OCI-LY7 (cell line): ENCODE measurements around the gene STAMBP. TPM values are rescaled to one million over a fixed set of nuclear protein-coding genes. Genes with fewer than 3 reads are reported as not detected.

Source experiments
- Bru-seq: library from RNA; stranded (reverse); fragments of 400-500 nt; gene quantifications from one replicate; lab custom pipeline; 2021; lab: Mats Ljungman, UMichigan
- BruChase-seq, 2 experiments: library from RNA; stranded (reverse); fragments of 400-500 nt; gene quantifications; one replicate each; lab custom pipeline; 2021; lab: Mats Ljungman, UMichigan
- BruUV-seq: library from RNA; stranded (reverse); fragments of 400-500 nt; replicated peaks from 2 replicates; lab custom pipeline; 2021; lab: Mats Ljungman, UMichigan
- CTCF ChIA-PET: fragments of 300-600 bp; sonication (Branson Sonifier 250); formaldehyde crosslinking; loops from one replicate; lab custom pipeline; 2022; ENCODE audit warnings: antibody characterized with exemption; ENCODE audit not compliant: unreplicated experiment; lab: Charles Lee
- POLR2A ChIA-PET: fragments of 300-600 bp; sonication (Branson Sonifier 250); formaldehyde crosslinking; loops from one replicate; lab custom pipeline; 2022; ENCODE audit warnings: antibody characterized with exemption; lab: Charles Lee
- DNase-seq: peaks from one replicate; pipeline ENCODE4 v3.0.0-alpha.2; 2015; ENCODE audit warnings: low spot score
- H2AFZ ChIP-seq: fragments of 200-600 bp; sonication (generic), shearing (Covaris generic); 2 replicates; pipeline ENCODE4 v1.6.1; 2014; ENCODE audit warnings: mild to moderate bottlenecking, antibody characterized with exemption, low read length, moderate library complexity
- H3K27ac ChIP-seq: fragments of 200-600 bp; sonication (generic); 2 replicates; pipeline ENCODE4 v1.5.1; 2014; ENCODE audit warnings: mixed run types, low read depth, mild to moderate bottlenecking, moderate library complexity, low read length, inconsistent platforms; ENCODE audit not compliant: poor library complexity, severe bottlenecking
- H3K36me3 ChIP-seq: fragments of 200-600 bp; sonication (generic); 2 replicates; pipeline ENCODE4 v1.6.1; 2014; ENCODE audit warnings: mild to moderate bottlenecking, antibody characterized with exemption, low read length, moderate library complexity, mixed read lengths; ENCODE audit not compliant: insufficient read depth
- H3K4me1 ChIP-seq: fragments of 200-600 bp; sonication (generic); 2 replicates; pipeline ENCODE4 v1.5.1; 2014; ENCODE audit warnings: mild to moderate bottlenecking, low read length; ENCODE audit not compliant: insufficient read depth, poor library complexity, severe bottlenecking
- H3K4me2 ChIP-seq: fragments of 200-600 bp; sonication (generic); 2 replicates; pipeline ENCODE4 v1.6.1; 2014; ENCODE audit warnings: mild to moderate bottlenecking, low read length
- H3K4me3 ChIP-seq: fragments of 200-600 bp; sonication (generic); 2 replicates; pipeline ENCODE4 v1.5.1; 2014; ENCODE audit warnings: mild to moderate bottlenecking, low read depth, low read length; ENCODE audit not compliant: poor library complexity, severe bottlenecking
- H3K79me2 ChIP-seq: fragments of 200-600 bp; sonication (generic); 2 replicates; pipeline ENCODE4 v1.6.1; 2016; ENCODE audit warnings: low read depth, mild to moderate bottlenecking, low read length, moderate library complexity, mixed read lengths; ENCODE audit not compliant: insufficient read depth
- H3K9me2 ChIP-seq: fragments of 200-600 bp; sonication (generic); 2 replicates; pipeline ENCODE4 v1.6.1; 2016; ENCODE audit warnings: mild to moderate bottlenecking, low read length, mixed read lengths; ENCODE audit not compliant: insufficient read depth
- H3K9me3 ChIP-seq: fragments of 200-600 bp; sonication (generic); 2 replicates; pipeline ENCODE4 v1.6.1; 2014; ENCODE audit warnings: mild to moderate bottlenecking, mixed run types, low read length, mixed read lengths
- H4K20me1 ChIP-seq: fragments of 200-600 bp; sonication (generic); 2 replicates; pipeline ENCODE4 v1.6.1; 2014; ENCODE audit warnings: mild to moderate bottlenecking, antibody characterized with exemption, low read length, moderate library complexity, mixed read lengths; ENCODE audit not compliant: insufficient read depth
- CTCF ChIP-seq: fragments of 200-600 bp; sonication (generic); conservative IDR thresholded peaks from 2 replicates; pipeline ENCODE4 v1.5.1; 2014; ENCODE audit warnings: mild to moderate bottlenecking, antibody characterized with exemption, low read length, moderate library complexity, mixed read lengths
- EZH2phosphoT487 ChIP-seq: fragments of 200-600 bp; sonication (generic); IDR thresholded peaks from 2 replicates; pipeline ENCODE4 v1.6.1; 2018; ENCODE audit warnings: low read depth, borderline replicate concordance, mild to moderate bottlenecking, mixed run types, antibody characterized with exemption, low read length, moderate library complexity, mixed read lengths
- intact Hi-C: fragments of 100-400 bp; cut with micrococcal nuclease; formaldehyde crosslinking; loops from one replicate; pipeline ENCODE4 v1.10.0; 2022; ENCODE audit not compliant: unreplicated experiment
- long read RNA-seq: library from polyadenylated mRNA; stranded (forward); transcript quantifications from one replicate; pipeline ENCODE4 v2.0.0, GENCODE V29; 2022
- total RNA-seq, 2 experiments: library from RNA; depleted of rRNA in 1 of 2; stranded (reverse); fragments of >200 nt in 1 of 2; shearing (Covaris generic) in 1 of 2; gene quantifications; 2 replicates each; pipeline ENCODE4 v1.2.3, GENCODE V29; 2014 to 2022

STAMBP gene
- total RNA-seq (2014; rRNA removed; shearing (Covaris generic)) (23.4 and 27.2 TPM in 2 replicates), total RNA-seq (2022) (43.7 and 49.0 TPM in 2 replicates), Bru-seq, nascent RNA (percentile 73 among the genes with signal in this experiment), BruChase-seq, experiment 1, labeled RNA remaining after a 6-hour chase (percentile 77 among the genes with signal in this experiment), BruChase-seq, experiment 2, labeled RNA remaining after a 2-hour chase (percentile 73 among the genes with signal in this experiment)
- long read RNA-seq, full-length matches to known transcripts: 54 of 81 reads
- long read RNA-seq, partial matches to known transcripts: 4 of 81 reads
- long read RNA-seq, other reads (novel, unspliced or antisense): 23 of 81 reads

GRCh38 chr2:73828818-73829570 lies at the start of gene STAMBP:
Gene STAMBP, plus strand, starts transcription at chr2:73828961. Its CDS starts 1,896 bp downstream, at chr2:73830857.
- Histone ChIP-seq H2AFZ (peak within 1 kb of the TSS; percentile 93), H3K9me3 (0 out of 2 replicates have a peak, but pooled peaks cover 4% of the 10 kb centered on the region), H3K27ac (peak within 1 kb of the TSS; percentile 52), H3K9me2 (no peaks in the 10 kb centered on the region), H3K79me2 (peaks cover 12% of the 10 kb centered on the region; the same call in 1 of the 2 replicates), H4K20me1 (peaks cover 9% of the 10 kb centered on the region; the same call in 1 of the 2 replicates), H3K4me3 (peak within 1 kb of the TSS; percentile 84), H3K4me1 (peaks cover 33% of the 10 kb centered on the region), H3K4me2 (peak within 1 kb of the TSS; percentile 89), H3K36me3 (peaks cover 30% of the 10 kb centered on the region)
- TSS peak; percentile 81 for BruUV-seq
- intact Hi-C loops: no loop called here
- ChIA-PET POLR2A (interaction anchor here (0.6 to 1.6 kb wide), 11 partner anchors 10 to 352 kb away, joined by 3 to 6 read pairs (median 5); partner anchors contain the start of genes BOLA3 and TPRKB), CTCF (interaction anchor here (0.6 to 1.4 kb wide), 4 partner anchors 167 to 322 kb away, joined by 3 to 4 read pairs (median 4); no protein-coding TSS in a partner anchor)
- DNase-seq: peak; percentile 96
- TF ChIP-seq EZH2phosphoT487: no peak
- TF ChIP-seq CTCF: no peak

- Histone ChIP-seq H3K9me2 (no peaks in the 10 kb centered on the region), H3K4me2 (peak within 1 kb of the TSS; percentile 74), H3K79me2 (peaks cover 24% of the 10 kb centered on the region), H3K4me3 (peak within 1 kb of the TSS; percentile 88), H3K9me3 (no peaks in the 10 kb centered on the region), H2AFZ (peak within 1 kb of the TSS; percentile 92), H4K20me1 (no peaks in the 10 kb centered on the region), H3K4me1 (peaks cover 18% of the 10 kb centered on the region), H3K36me3 (peaks cover 22% of the 10 kb centered on the region), H3K27ac (peak within 1 kb of the TSS; percentile 41)
- CTCF ChIA-PET: no interaction called here
- no TSS peak for BruUV-seq
- POLR2A ChIA-PET: no interaction called here
- DNase-seq: peak; percentile 96
- TF ChIP-seq CTCF: peak; percentile 90
- TF ChIP-seq EZH2phosphoT487: no peak
- intact Hi-C loops: loop anchor here (1.0 kb wide), 1 partner anchor 42 kb away; the partner anchor contains the start of gene TPRKB
These were observed 49.1 kb upstream of the STAMBP start, which contains the start of gene DUSP11 for GRCh38 chr2:73779467-73780236. Gene DUSP11, minus strand, starts transcription at chr2:73780103. Its CDS starts 129 bp downstream, at chr2:73779974.
